Tibial nerve (tissue), 4 donors: ENCODE results near the gene OR7A10. TPM values are rescaled to one million over a fixed set of nuclear protein-coding genes. Genes with fewer than 3 reads are reported as not detected.

Experiments used
- DNase-seq, 2 donors: peaks; one replicate each; pipeline ENCODE4 v3.0.0-alpha.2; 2019; ENCODE audit warnings: low spot score in 2 of 2
- H3K27ac ChIP-seq, 4 donors: fragments of 200-600 bp; sonication (generic) in 3 of 4; one replicate each; pipeline ENCODE4 v1.5.1; 2017 to 2019; ENCODE audit warnings: mild to moderate bottlenecking in 1 of 4
- H3K27me3 ChIP-seq, 2 donors: fragments of 200-600 bp; sonication (generic) in 1 of 2; one replicate each; pipeline versions ENCODE4 v1.5.1 to v1.6.0; 2017 to 2019
- H3K36me3 ChIP-seq, 3 donors: fragments of 200-600 bp; sonication (generic); one replicate each; pipeline ENCODE4 v1.5.1; 2018 to 2019
- H3K4me1 ChIP-seq, 4 donors: fragments of 200-600 bp; sonication (generic) in 3 of 4; one replicate each; pipeline ENCODE4 v1.5.1; 2017 to 2019
- H3K4me3 ChIP-seq, 4 donors: fragments of 200-600 bp; sonication (generic) in 3 of 4; one replicate each; pipeline ENCODE4 v1.5.1; 2017 to 2019; ENCODE audit warnings: mild to moderate bottlenecking in 1 of 4, moderate library complexity in 1 of 4
- H3K9me3 ChIP-seq, 4 donors: fragments of 200-600 bp; sonication (generic) in 3 of 4; one replicate each; pipeline ENCODE4 v1.5.1; 2017 to 2019
- EP300 ChIP-seq, 2 donors: sonication (generic); formaldehyde crosslinking; IDR thresholded peaks; one replicate each; pipeline ENCODE4 v1.6.1; 2017; ENCODE audit warnings: antibody characterized with exemption in 2 of 2, mild to moderate bottlenecking in 1 of 2
- POLR2A ChIP-seq, 2 donors: fragments of 450-650 bp; IDR thresholded peaks; one replicate each; pipeline ENCODE4 v1.6.1; 2017; ENCODE audit warnings: antibody characterized with exemption in 2 of 2, mild to moderate bottlenecking in 2 of 2, moderate library complexity in 2 of 2
- WGBS, 2 donors: methylation state at CpG; one replicate each; pipeline ENCODE4 v1.1.5; 2018; 5-methylcytosine and 5-hydroxymethylcytosine counted together
- total RNA-seq, 4 donors: library from RNA; depleted of rRNA; stranded (reverse); fragments of >200 nt; gene quantifications; one replicate each; pipeline ENCODE4 v1.1.0, GENCODE V29; 2016
- TF ChIP-seq, protein P1 (sequence below), 5 experiments: fragments of 200-600 bp in 3 of 5; fragments of 450-650 bp in 2 of 5; sonication (generic) in 3 of 5; IDR thresholded peaks; one replicate each; pipeline ENCODE4 v1.5.1; 2016 to 2019; ENCODE audit warnings: antibody characterized with exemption in 5 of 5, mild to moderate bottlenecking in 3 of 5, moderate library complexity in 2 of 5

The OR7A10 gene
- total RNA-seq, 4 donors from 2014 or later = not detected

- Histone ChIP-seq H3K36me3 (no peaks in the 10 kb centered on the region), H3K27me3 (no peaks in the 10 kb centered on the region), H3K4me1 (no peaks in the 10 kb centered on the region), H3K27ac (no peak overlapping the region), H3K4me3 (no peak overlapping the region), H3K9me3 (no peaks in the 10 kb centered on the region)
- TF ChIP-seq POLR2A (IDR thresholded peaks at IDR 0.05) = no peak
- TF ChIP-seq EP300 (IDR thresholded peaks at IDR 0.05) = no peak
- TF ChIP-seq, protein P1, sequence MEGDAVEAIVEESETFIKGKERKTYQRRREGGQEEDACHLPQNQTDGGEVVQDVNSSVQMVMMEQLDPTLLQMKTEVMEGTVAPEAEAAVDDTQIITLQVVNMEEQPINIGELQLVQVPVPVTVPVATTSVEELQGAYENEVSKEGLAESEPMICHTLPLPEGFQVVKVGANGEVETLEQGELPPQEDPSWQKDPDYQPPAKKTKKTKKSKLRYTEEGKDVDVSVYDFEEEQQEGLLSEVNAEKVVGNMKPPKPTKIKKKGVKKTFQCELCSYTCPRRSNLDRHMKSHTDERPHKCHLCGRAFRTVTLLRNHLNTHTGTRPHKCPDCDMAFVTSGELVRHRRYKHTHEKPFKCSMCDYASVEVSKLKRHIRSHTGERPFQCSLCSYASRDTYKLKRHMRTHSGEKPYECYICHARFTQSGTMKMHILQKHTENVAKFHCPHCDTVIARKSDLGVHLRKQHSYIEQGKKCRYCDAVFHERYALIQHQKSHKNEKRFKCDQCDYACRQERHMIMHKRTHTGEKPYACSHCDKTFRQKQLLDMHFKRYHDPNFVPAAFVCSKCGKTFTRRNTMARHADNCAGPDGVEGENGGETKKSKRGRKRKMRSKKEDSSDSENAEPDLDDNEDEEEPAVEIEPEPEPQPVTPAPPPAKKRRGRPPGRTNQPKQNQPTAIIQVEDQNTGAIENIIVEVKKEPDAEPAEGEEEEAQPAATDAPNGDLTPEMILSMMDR (IDR thresholded peaks at IDR 0.05) = no peak
- 74 to 77% methylated on average over 5 of the region's 5 CpGs for WGBS, 2 donors
- no peak for DNase-seq
Observed at GRCh38 chr19:14868497-14868896, 19.8 kb upstream of the OR7A10 start.

DNA sequence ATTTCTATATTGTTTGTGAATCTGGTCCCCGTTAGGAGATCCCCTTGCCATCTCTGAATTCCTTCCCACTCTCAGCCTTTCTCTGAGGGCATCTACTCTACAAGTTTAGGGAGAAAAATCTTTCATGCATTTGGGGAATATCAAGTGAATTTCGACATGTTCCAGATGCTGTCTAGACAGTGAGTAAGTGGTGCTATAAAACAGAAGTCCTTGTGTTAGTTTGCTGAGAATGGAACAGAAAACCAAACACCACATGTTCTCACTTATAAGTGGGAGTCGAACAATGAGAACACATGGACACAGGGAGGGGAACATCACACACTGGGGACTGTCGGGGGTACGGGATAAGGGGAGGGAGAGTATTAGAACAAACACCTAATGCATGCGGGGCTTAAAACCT, 5.1 kb downstream of the OR7A10 start:
- H3K27ac ChIP-seq = no peak overlapping the region
- 32 to 37% methylated on average over 6 of the region's 6 CpGs for WGBS, 2 donors
- no peaks in the 10 kb centered on the region for H3K27me3 ChIP-seq
- no peak for DNase-seq
- no peaks in the 10 kb centered on the region for H3K4me1 ChIP-seq
- H3K36me3 ChIP-seq = no peaks in the 10 kb centered on the region
- no peaks in the 10 kb centered on the region for H3K9me3 ChIP-seq
- H3K4me3 ChIP-seq = no peak overlapping the region
- TF ChIP-seq, protein P1 (IDR thresholded peaks at IDR 0.05) = no peak
- no peak for TF ChIP-seq EP300 (IDR thresholded peaks at IDR 0.05)
- TF ChIP-seq POLR2A (IDR thresholded peaks at IDR 0.05) = no peak

- no peaks in the 10 kb centered on the region for H3K27me3 ChIP-seq
- no peak overlapping the region for H3K27ac ChIP-seq
- no peaks in the 10 kb centered on the region for H3K9me3 ChIP-seq
- H3K4me1 ChIP-seq = no peaks in the 10 kb centered on the region
- 35 to 44% methylated on average over 2 of the region's 2 CpGs for WGBS, 2 donors
- no peaks in the 10 kb centered on the region for H3K36me3 ChIP-seq
- DNase-seq = no peak
- H3K4me3 ChIP-seq = no peak overlapping the region
- TF ChIP-seq, protein P1 (IDR thresholded peaks at IDR 0.05) = no peak
- TF ChIP-seq EP300 (IDR thresholded peaks at IDR 0.05) (no peak), POLR2A (IDR thresholded peaks at IDR 0.05) (no peak)
Observed at GRCh38 chr19:14843169-14843568, 5.6 kb downstream of the OR7A10 start.

DNA sequence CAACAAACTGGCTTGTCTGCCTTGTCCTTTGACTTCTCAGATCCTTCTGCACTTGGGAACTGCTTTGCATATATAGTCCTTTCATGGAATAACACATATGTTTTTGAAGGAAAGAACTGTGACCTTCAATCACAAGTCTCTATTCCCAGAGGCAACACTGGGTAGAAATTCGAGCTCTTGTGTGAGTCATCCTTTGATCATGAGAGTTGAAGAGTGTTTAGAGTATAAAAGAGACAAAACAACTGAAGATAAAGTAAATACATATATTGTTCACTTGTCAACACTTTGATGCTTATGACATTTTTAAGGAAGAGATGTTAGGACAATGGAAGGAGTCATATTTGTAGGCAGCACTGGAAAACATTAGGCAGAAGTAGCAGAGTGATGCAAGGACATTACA, 8.5 kb downstream of the OR7A10 start:
- no peak overlapping the region for H3K27ac ChIP-seq

GRCh38 chr19:14837391-14837790, 11.3 kb downstream of the OR7A10 start:
- Histone ChIP-seq H3K27ac (no peak overlapping the region), H3K36me3 (no peaks in the 10 kb centered on the region), H3K4me1 (no peaks in the 10 kb centered on the region), H3K9me3 (no peaks in the 10 kb centered on the region), H3K4me3 (no peak overlapping the region), H3K27me3 (no peaks in the 10 kb centered on the region)
- 52 to 65% methylated on average over 4 of the region's 4 CpGs for WGBS, 2 donors
- no peak for DNase-seq
- no peak for TF ChIP-seq EP300 (IDR thresholded peaks at IDR 0.05)
- TF ChIP-seq, protein P1 (IDR thresholded peaks at IDR 0.05) = no peak
- no peak for TF ChIP-seq POLR2A (IDR thresholded peaks at IDR 0.05)

More for the DNA sequence above, 8.5 kb downstream of the OR7A10 start:
- H3K4me3 ChIP-seq = no peak overlapping the region
- TF ChIP-seq POLR2A (IDR thresholded peaks at IDR 0.05) = no peak
- TF ChIP-seq, protein P1 (IDR thresholded peaks at IDR 0.05) = no peak
- TF ChIP-seq EP300 (IDR thresholded peaks at IDR 0.05) = no peak
- no peak for DNase-seq
- H3K4me1 ChIP-seq = no peaks in the 10 kb centered on the region
- H3K36me3 ChIP-seq = no peaks in the 10 kb centered on the region
- WGBS, 2 donors = 10 to 31% methylated on average over 1 of the region's 1 CpG
- H3K9me3 ChIP-seq = no peaks in the 10 kb centered on the region
- H3K27me3 ChIP-seq = no peaks in the 10 kb centered on the region
